Naive thymus-derived CD8-positive, alpha-beta T cell (primary cell): Measurements from ENCODE around the gene GNA15. TPM values are rescaled to one million over a fixed set of nuclear protein-coding genes. Genes with fewer than 3 reads are reported as not detected.
"Not testable (repeated sequence)": the region's sequence is repeated elsewhere in the genome, so short reads cannot be mapped to it uniquely, and the experiment has no call there.

Experiments
- ATAC-seq, 2 donors: fragments of 150-1000 bp; cut with Tn5 transposase in 1 of 2; sonication (Bioruptor Pico), chemical (Tn5 transposase) in 1 of 2; 1 replicate in 1 of 2; 2 replicates in 1 of 2; pipeline ENCODE4 v1.10.0; 2021; ENCODE audit warnings: mild to moderate bottlenecking in 2 of 2, moderate library complexity in 2 of 2
- POLR2A ChIA-PET: fragments of 350-600 bp; sonication (Branson Sonifier 250); formaldehyde crosslinking; loops from one replicate; lab custom pipeline; 2021; ENCODE audit warnings: antibody characterized with exemption; lab: Charles Lee
- DNase-seq, 10 donors: peaks; one replicate each; pipeline versions ENCODE4 v3.0.0 to v3.0.0-alpha.2; 2020 to 2022
- H3K27ac Mint-ChIP-seq, 10 donors: one replicate each; pipeline ENCODE4 v1.8.0; 2020 to 2022; ENCODE audit warnings: mild to moderate bottlenecking in 10 of 10, mixed read lengths in 10 of 10, moderate library complexity in 4 of 10, inconsistent platforms in 1 of 10
- H3K27me3 Mint-ChIP-seq, 5 donors: one replicate each; pipeline ENCODE4 v1.8.0; 2021 to 2022; ENCODE audit warnings: mixed read lengths in 5 of 5
- H3K36me3 Mint-ChIP-seq, 3 donors: one replicate each; pipeline ENCODE4 v1.8.0; 2020 to 2022; ENCODE audit warnings: mixed read lengths in 3 of 3, mild to moderate bottlenecking in 2 of 3, inconsistent platforms in 1 of 3
- H3K4me1 Mint-ChIP-seq, 4 donors: one replicate each; pipeline ENCODE4 v1.8.0; 2021 to 2022; ENCODE audit warnings: mixed read lengths in 4 of 4
- H3K4me3 Mint-ChIP-seq, 10 donors: one replicate each; pipeline ENCODE4 v1.8.0; 2020 to 2022; ENCODE audit warnings: mild to moderate bottlenecking in 10 of 10, mixed read lengths in 10 of 10, moderate library complexity in 6 of 10, inconsistent platforms in 1 of 10
- H3K9me3 Mint-ChIP-seq, 9 donors: one replicate each; pipeline ENCODE4 v1.8.0; 2020 to 2022; ENCODE audit warnings: mixed read lengths in 9 of 9, mild to moderate bottlenecking in 3 of 9, inconsistent platforms in 1 of 9, moderate library complexity in 1 of 9
- polyA plus RNA-seq, 3 donors: library from polyadenylated mRNA; unstranded; fragments of 300-500 nt; fragmentation: Illumina TruSeq; gene quantifications; one replicate each; pipeline ENCODE4 v1.2.3, GENCODE V29; 2021
- total RNA-seq, 8 experiments: library from RNA in 2 of 8; stranded (reverse) in 2 of 8; gene quantifications; one replicate each; pipeline ENCODE4 v1.2.3 and lab custom pipeline; 2021 to 2026

The GNA15 gene
- total and polyA plus RNA-seq, 5 experiments from 2014 or later: 0.19 to 0.39 (median 0.36) TPM; not detected in 2

DNA sequence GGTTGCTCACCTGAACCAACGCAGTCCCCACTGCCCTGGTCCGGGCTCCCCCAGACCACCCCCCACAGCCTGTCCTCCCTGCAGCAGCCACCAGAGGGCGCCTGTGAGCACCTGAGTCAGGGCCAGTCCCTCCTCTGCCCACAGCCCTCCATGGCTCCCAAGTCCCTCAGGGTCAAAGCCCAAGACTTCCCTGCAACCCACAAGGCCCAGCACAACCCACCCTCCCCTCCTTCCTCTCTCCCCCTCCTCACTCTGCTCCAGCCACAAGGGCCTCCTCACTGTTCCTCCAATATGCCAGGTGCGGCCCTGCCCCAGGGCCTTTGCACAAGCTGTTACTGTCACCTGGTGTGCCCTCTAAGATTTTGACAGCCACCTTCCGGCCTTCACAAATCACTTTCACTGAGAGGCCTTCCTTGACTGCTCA lies 10.9 kb downstream of the GNA15 start:
- peak overlapping the region in 1 of 10 donors; percentile 73 for H3K27ac Mint-ChIP-seq
- H3K4me3 Mint-ChIP-seq: peak overlapping the region in 1 of 10 donors; percentile 28
- peaks cover 0 to 24% (median 11%) of the 10 kb centered on the region in 4 donors for H3K4me1 Mint-ChIP-seq
- H3K36me3 Mint-ChIP-seq: no peaks in the 10 kb centered on the region
- POLR2A ChIA-PET: interaction anchor here (0.6 to 1.8 kb wide), 5 partner anchors 17 to 811 kb away, joined by 3 to 7 read pairs (median 4); partner anchors contain the start of gene NCLN
- H3K27me3 Mint-ChIP-seq: no peaks in the 10 kb centered on the region
- DNase-seq (peak; percentile 37 to 83 (median 64)), ATAC-seq (peak; percentile 71 to 82)
- H3K9me3 Mint-ChIP-seq: no peaks in the 10 kb centered on the region

GRCh38 chr19:3148503-3148902 lies 12.7 kb downstream of the GNA15 start:
- no peak for ATAC-seq

DNA sequence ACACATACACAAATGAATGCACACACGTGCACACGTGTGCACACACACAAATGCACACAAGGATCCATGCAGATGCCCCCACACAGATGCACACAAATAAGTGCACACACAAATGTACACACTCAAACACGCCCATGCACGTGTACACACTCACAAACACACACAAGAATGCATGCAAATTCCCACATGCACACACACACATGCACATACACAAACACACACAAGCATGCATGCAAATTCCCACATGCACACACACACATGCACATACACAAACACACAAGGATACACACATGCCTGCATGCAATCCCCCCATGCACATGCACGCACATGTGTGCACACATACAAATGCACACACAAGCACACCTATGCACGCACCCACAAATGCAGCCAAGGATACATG lies 13.3 kb downstream of the GNA15 start:
- no peaks in the 10 kb centered on the region for H3K27me3 Mint-ChIP-seq
- H3K9me3 Mint-ChIP-seq: no peaks in the 10 kb centered on the region
- DNase-seq (no peak), ATAC-seq (no peak)
- POLR2A ChIA-PET: interaction anchor here (0.7 kb wide), 1 partner anchor 96 kb away, joined by 3 read pairs; no protein-coding TSS in a partner anchor
- no peak overlapping the region for H3K4me3 Mint-ChIP-seq
- peak overlapping the region in 2 of 10 donors; percentile 16 to 70 for H3K27ac Mint-ChIP-seq
- no peaks in the 10 kb centered on the region for H3K36me3 Mint-ChIP-seq
- peaks cover 0 to 17% (median 7%) of the 10 kb centered on the region in 4 donors for H3K4me1 Mint-ChIP-seq

More at GRCh38 chr19:3148503-3148902, 12.7 kb downstream of the GNA15 start:
- H3K36me3 Mint-ChIP-seq: no peaks in the 10 kb centered on the region
- H3K4me3 Mint-ChIP-seq: no peak overlapping the region
- H3K4me1 Mint-ChIP-seq: peaks cover 0 to 17% (median 7%) of the 10 kb centered on the region in 4 donors
- H3K27me3 Mint-ChIP-seq: no peaks in the 10 kb centered on the region
- no peaks in the 10 kb centered on the region for H3K9me3 Mint-ChIP-seq
- H3K27ac Mint-ChIP-seq: no peak overlapping the region
- DNase-seq: peak in 1 of 10 donors; percentile 32
- POLR2A ChIA-PET: no interaction called here

GRCh38 chr19:3149526-3150505 lies 14.0 kb downstream of the GNA15 start:
- POLR2A ChIA-PET: interaction anchor here (0.6 to 0.7 kb wide), 2 partner anchors 89 to 97 kb away, joined by 3 read pairs; no protein-coding TSS in a partner anchor
- Mint-ChIP-seq H3K27ac (peak overlapping the region in 4 of 10 donors; percentile 16 to 70 (median 36)), H3K36me3 (no peaks in the 10 kb centered on the region), H3K4me1 (peaks cover 0 to 17% (median 7%) of the 10 kb centered on the region in 4 donors), H3K4me3 (no peak overlapping the region), H3K9me3 (no peaks in the 10 kb centered on the region), H3K27me3 (no peaks in the 10 kb centered on the region)
- DNase-seq (peak in 1 of 10 donors; percentile 7), ATAC-seq (no peak)

- POLR2A ChIA-PET: interaction anchor here (1.0 kb wide), 1 partner anchor 10 kb away, joined by 4 read pairs; no protein-coding TSS in a partner anchor
- no peaks in the 10 kb centered on the region for H3K36me3 Mint-ChIP-seq
- H3K27ac Mint-ChIP-seq: no peak overlapping the region
- H3K27me3 Mint-ChIP-seq: no peaks in the 10 kb centered on the region
- no peak overlapping the region for H3K4me3 Mint-ChIP-seq
- DNase-seq (no peak), ATAC-seq (no peak)
- H3K4me1 Mint-ChIP-seq: peaks cover 2 to 17% (median 5%) of the 10 kb centered on the region in 4 donors
- H3K9me3 Mint-ChIP-seq: no peaks in the 10 kb centered on the region
Measured at GRCh38 chr19:3150739-3151329, 15.0 kb downstream of the GNA15 start.

DNA sequence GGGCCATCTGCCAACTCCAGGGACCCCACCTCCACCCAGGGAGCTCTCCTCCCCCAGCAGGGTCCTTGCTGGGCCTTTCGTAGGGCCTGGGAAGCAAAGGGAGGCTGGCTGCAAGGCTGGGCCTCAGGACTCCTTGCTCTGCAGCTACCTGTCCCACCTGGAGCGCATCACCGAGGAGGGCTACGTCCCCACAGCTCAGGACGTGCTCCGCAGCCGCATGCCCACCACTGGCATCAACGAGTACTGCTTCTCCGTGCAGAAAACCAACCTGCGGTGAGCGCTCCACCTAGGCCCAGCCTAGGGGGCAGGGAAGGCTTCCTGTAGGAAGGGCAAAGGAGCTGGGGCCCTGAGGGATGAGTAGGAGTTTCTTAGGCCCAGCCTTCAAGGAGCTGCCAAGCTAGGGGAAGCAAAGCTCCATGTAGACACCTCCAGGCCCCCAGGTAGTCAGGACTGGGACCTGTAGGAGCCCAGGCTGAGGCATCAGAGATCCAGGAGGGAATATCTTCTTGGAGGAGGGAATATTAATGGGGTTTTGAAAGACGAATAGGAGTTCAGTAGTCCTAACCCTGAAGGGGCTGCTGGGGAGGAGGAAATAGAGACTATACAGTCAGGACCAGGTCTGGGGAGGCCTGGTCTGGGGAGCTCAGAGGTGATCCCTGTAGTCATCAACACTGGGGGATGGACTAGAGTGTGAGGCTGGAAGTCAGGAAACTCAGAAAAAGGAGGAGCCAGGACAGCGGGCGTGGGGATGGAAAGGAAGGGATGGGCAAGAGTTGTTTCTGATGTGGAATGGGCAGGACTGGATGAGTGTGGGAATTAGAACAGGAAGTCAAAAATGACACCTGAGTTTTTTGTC lies 16.0 kb downstream of the GNA15 start:
- Mint-ChIP-seq H3K4me3 (no peak overlapping the region), H3K9me3 (no peaks in the 10 kb centered on the region), H3K27ac (no peak overlapping the region), H3K36me3 (no peaks in the 10 kb centered on the region), H3K4me1 (peaks cover 3 to 11% (median 5%) of the 10 kb centered on the region in 4 donors), H3K27me3 (no peaks in the 10 kb centered on the region)
- POLR2A ChIA-PET: interaction anchor here (1.0 to 1.2 kb wide), 2 partner anchors 9 to 35 kb away, joined by 4 read pairs; partner anchors contain the start of gene NCLN
- no peak for ATAC-seq
- DNase-seq: no peak

- Mint-ChIP-seq H3K4me1 (peaks cover 4 to 8% (median 6%) of the 10 kb centered on the region in 4 donors), H3K36me3 (no peaks in the 10 kb centered on the region), H3K27me3 (no peaks in the 10 kb centered on the region), H3K9me3 (no peaks in the 10 kb centered on the region), H3K4me3 (no peak overlapping the region), H3K27ac (no peak overlapping the region)
- DNase-seq (no peak), ATAC-seq (no peak)
- POLR2A ChIA-PET: interaction anchor here (0.7 to 1.2 kb wide), 2 partner anchors 14 to 34 kb away, joined by 4 read pairs; partner anchors contain the start of gene NCLN
Measured at GRCh38 chr19:3152419-3152780, 16.6 kb downstream of the GNA15 start.

DNA sequence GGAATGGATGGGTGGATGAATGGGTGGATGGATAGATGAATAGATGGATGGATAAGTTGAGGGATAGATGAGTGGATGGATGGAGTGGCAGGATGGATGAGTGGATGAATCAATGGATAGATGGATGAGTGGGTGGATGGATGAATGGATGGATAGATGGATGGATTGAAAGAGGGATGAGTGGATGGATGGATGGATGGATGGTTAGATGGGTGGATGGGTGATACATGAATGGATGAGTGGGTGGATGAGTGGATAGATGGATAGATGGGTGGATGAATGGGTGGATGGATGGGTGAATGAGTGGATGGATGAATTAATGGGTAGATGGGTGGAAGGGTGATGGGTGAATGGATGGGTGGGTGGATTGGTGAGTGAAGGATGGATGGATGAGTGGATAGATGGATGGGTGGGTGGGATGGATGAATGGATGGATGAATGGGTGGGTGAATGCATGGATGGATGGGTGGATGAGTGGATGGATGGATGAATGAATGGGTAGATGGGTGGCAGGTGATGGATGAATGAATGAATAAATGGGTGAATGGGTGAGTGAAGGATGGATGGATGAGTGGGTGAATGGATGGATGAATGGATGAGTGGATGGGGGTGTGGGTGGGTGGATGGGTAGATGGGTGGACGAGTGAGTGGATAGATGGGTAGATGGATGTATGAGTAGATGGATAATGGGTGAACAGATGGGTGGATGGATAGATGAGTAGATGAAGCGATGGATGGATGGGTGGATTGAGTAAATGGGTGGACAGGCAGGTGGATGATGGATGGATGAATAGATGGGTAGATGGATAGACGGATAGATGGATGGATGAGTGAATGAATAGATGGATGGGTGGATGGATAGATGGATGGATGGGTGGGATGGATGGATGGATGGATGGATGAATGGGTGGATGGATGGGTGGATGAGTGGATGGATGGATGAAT lies 17.7 kb downstream of the GNA15 start:
- POLR2A ChIA-PET: no interaction called here
- Mint-ChIP-seq H3K9me3 (no peaks in the 10 kb centered on the region), H3K4me3 (no peak overlapping the region), H3K36me3 (no peaks in the 10 kb centered on the region), H3K27ac (no peak overlapping the region), H3K4me1 (peaks cover 4 to 10% (median 7%) of the 10 kb centered on the region in 4 donors), H3K27me3 (no peaks in the 10 kb centered on the region)
- no peak for ATAC-seq
- DNase-seq: no peak

DNA sequence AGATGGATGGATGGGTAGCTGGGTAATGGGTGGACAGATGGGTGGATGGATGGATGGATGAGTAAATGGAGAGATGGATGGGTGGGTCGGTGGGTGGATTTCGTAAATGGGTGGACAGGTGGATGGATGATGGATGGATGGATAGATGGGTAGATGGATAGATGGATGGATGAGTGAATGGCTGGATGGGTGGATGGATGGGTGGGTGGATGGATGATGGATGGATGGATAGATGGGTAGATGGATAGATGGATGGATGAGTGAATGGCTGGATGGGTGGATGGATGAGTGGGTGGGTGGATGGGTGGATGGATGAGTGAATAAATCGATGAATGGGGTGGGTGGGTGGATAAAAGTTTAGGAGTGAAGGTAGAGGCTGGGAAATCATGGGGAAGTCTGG lies 18.6 kb downstream of the GNA15 start:
- H3K27me3 Mint-ChIP-seq, DNase-seq, POLR2A ChIA-PET, H3K9me3 Mint-ChIP-seq, H3K4me1 Mint-ChIP-seq, H3K36me3 Mint-ChIP-seq, ATAC-seq: not testable (repeated sequence)
- H3K27ac Mint-ChIP-seq: peak overlapping the region in 2 of 10 donors; percentile 77 to 86
- peak overlapping the region in 3 of 10 donors; percentile 69 to 75 (median 71) for H3K4me3 Mint-ChIP-seq

GRCh38 chr19:3154957-3155736 lies 19.3 kb downstream of the GNA15 start:
- peak overlapping the region in 8 of 10 donors; percentile 47 to 75 (median 70) for H3K4me3 Mint-ChIP-seq
- H3K4me1 Mint-ChIP-seq: peaks cover 0 to 10% (median 6%) of the 10 kb centered on the region in 4 donors
- no peaks in the 10 kb centered on the region for H3K27me3 Mint-ChIP-seq
- POLR2A ChIA-PET: no interaction called here
- H3K9me3 Mint-ChIP-seq: peaks cover 0 to 2% (median 0%) of the 10 kb centered on the region in 9 donors
- peak overlapping the region in 7 of 10 donors; percentile 74 to 88 (median 86) for H3K27ac Mint-ChIP-seq
- DNase-seq: peak; percentile 41 to 77 (median 68)
- peaks cover 0 to under 1% (median 0%) of the 10 kb centered on the region in 3 donors for H3K36me3 Mint-ChIP-seq
- ATAC-seq: peak; percentile 88 to 95
